Measurements from ENCODE around the gene NUDT22. TPM values are rescaled to one million over a fixed set of nuclear protein-coding genes. Genes with fewer than 3 reads are reported as not detected.
A peak's percentile ranks its signal among the peaks of the same experiment; 100 is the strongest.

The NUDT22 gene
- total and polyA plus RNA-seq, 2 donors (not counting 1 experiment from before 2014, with no cell fraction given), result 104 to 139 TPM

- TF ChIP-seq, protein P1, sequence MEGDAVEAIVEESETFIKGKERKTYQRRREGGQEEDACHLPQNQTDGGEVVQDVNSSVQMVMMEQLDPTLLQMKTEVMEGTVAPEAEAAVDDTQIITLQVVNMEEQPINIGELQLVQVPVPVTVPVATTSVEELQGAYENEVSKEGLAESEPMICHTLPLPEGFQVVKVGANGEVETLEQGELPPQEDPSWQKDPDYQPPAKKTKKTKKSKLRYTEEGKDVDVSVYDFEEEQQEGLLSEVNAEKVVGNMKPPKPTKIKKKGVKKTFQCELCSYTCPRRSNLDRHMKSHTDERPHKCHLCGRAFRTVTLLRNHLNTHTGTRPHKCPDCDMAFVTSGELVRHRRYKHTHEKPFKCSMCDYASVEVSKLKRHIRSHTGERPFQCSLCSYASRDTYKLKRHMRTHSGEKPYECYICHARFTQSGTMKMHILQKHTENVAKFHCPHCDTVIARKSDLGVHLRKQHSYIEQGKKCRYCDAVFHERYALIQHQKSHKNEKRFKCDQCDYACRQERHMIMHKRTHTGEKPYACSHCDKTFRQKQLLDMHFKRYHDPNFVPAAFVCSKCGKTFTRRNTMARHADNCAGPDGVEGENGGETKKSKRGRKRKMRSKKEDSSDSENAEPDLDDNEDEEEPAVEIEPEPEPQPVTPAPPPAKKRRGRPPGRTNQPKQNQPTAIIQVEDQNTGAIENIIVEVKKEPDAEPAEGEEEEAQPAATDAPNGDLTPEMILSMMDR (IDR thresholded peaks at IDR 0.05), result no peak
- TF ChIP-seq EZH2 (IDR thresholded peaks at IDR 0.05; ENCODE audit: borderline replicate concordance, insufficient read depth, low read depth, low read length, poor library complexity, severe bottlenecking), result no peak
- Histone ChIP-seq H3K4me3 (ENCODE audit: control extremely low read depth in 1 of 5, extremely low read depth in 1 of 5, insufficient read depth in 1 of 5, low read depth in 2 of 5, low read length in 4 of 5) (no peak overlapping the region), H3K27me3 (replicated peaks in 1 of 4; ENCODE audit: control extremely low read depth in 1 of 4, control insufficient read depth in 3 of 4, insufficient read depth in 4 of 4, low read length in 3 of 4) (no peaks in the 10 kb centered on the region), H3K9me3 (ENCODE audit: control extremely low read depth in 1 of 3, control insufficient read depth in 2 of 3, insufficient read depth in 1 of 3, low read length in 2 of 3) (peaks cover 0 to 3% (median 0%) of the 10 kb centered on the region in 3 donors), H3K36me3 (replicated peaks in 1 of 2; ENCODE audit: control extremely low read depth in 1 of 2, control insufficient read depth in 1 of 2, extremely low read depth in 1 of 2, insufficient read depth in 2 of 2, low read length in 1 of 2) (no peaks in the 10 kb centered on the region), H3K9ac (ENCODE audit: low read length) (no peak overlapping the region), H2AFZ (ENCODE audit: insufficient read depth, low read depth, low read length, poor library complexity, severe bottlenecking) (no peak overlapping the region), H4K20me1 (ENCODE audit: control insufficient read depth, insufficient read depth, low read length, poor library complexity, severe bottlenecking) (no peaks in the 10 kb centered on the region), H3K4me1 (ENCODE audit: control insufficient read depth in 2 of 2, insufficient read depth in 2 of 2, low read length in 2 of 2) (peaks cover 14 to 29% of the 10 kb centered on the region in 2 donors), H3K27ac (ENCODE audit: low read length in 2 of 2) (no peak overlapping the region), H3K79me2 (ENCODE audit: control insufficient read depth, insufficient read depth, low read length) (no peaks in the 10 kb centered on the region), H3K4me2 (replicated peaks; ENCODE audit: low read depth, low read length, poor library complexity, severe bottlenecking) (peak overlapping the region; percentile 92)
- POLR2A ChIA-PET, result no interaction called here
- DNase-seq, result no peak
- Mint-ChIP-seq H3K4me1 (peaks cover 19% of the 10 kb centered on the region), H3K4me3 (no peak overlapping the region), H3K27me3 (no peaks in the 10 kb centered on the region), H3K27ac (peak overlapping the region; percentile 56), H3K9me3 (ENCODE audit: insufficient read depth) (no peaks in the 10 kb centered on the region)
- no peak for ATAC-seq (ENCODE audit: low read depth)
- CTCF ChIA-PET, result interaction anchor here (1.0 to 5.7 kb wide), 4 partner anchors 17 to 62 kb away, joined by 3 to 51 read pairs (median 24); partner anchors contain the start of genes FERMT3, PLCB3 and PPP1R14B
- intact Hi-C loops (cut with micrococcal nuclease), result no loop called here
- WGBS (ENCODE audit: insufficient coverage), result 92% methylated on average over 16 of the region's 27 CpGs
Observed at GRCh38 chr11:64267207-64267945, 41.3 kb downstream of the NUDT22 start.
